Bone marrow (tissue), 2 donors: ENCODE data around the gene NELFCD.
"Not testable (repeated sequence)": the region's sequence is repeated elsewhere in the genome, so short reads cannot be mapped to it uniquely, and the experiment has no call there.

Experiments
- DNase-seq, 2 donors: peaks; one replicate each; lab custom pipeline; 2025; lab: John Stamatoyannopoulos, UW

The NELFCD gene

DNA sequence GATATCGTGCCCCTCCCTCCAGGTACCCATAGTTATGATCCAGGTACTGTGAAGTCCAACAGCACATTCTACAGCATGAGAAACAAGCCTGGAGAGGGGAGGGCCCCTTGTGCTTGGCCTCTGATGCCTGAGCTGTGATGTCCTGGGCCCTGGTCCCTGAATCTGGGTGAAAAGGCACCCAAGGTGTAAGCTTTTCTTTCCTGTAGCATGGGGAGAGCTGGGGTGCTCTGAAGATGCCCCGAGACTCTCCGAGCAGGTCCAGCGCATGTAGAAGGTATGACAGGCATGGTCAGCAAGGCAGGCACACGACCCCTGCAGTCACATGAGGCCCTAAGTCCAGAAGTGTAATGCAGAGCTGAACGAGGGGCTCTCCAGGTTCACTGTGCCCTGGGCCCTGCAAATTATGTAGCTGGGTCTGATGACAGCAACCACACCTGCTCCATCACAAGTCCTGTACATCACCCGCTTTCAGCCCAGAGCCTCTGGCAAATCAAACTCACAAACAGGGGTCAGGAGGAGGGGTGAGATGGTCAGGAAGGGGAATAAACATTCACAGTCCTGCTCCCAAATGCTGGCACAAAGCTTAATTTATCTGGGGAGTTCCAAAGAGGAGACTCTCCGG, 27.8 kb downstream of the NELFCD start:
- no peak for DNase-seq

DNA sequence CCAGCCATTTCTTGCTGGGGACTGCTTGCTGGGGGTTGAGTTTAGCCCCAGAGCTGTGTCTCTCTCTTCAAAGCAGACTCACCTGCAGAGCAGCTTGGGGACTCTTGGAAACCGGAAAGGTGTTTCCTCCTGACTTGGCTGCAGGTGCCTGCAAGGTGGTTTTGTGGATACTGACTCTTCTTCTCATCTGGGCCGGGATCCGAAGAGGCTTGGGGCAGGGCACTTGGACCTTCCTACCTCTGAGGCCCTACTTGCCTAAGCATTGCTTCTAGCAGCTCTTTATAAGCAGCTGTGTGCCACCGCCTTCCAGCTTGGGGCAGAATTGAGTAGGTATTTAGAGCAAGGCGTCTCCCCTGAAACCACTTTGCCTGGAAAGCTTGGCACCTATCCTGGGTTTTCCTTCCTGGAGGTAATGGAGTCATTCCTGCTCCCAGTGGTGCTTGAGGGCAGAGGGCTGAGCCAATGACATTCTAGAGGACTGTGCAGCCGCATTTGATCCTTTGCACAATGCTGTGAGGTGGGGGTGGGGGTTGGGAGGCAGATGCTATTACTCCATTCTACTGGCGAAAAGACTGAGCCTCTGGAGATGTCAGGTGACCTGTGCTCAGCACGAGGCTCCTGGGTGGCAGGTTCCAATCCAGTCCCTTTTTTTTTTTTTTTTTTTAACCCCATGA, 29.4 kb downstream of the NELFCD start:
- no peak for DNase-seq

GRCh38 chr20:59010995-59011873, 30.2 kb downstream of the NELFCD start:
- DNase-seq = peak in 1 of 2 donors; percentile 63

- not testable (repeated sequence) for DNase-seq
Observed at GRCh38 chr20:59011874-59012157, 30.8 kb downstream of the NELFCD start.

GRCh38 chr20:59013031-59013951, 32.2 kb downstream of the NELFCD start:
- no peak for DNase-seq

DNA sequence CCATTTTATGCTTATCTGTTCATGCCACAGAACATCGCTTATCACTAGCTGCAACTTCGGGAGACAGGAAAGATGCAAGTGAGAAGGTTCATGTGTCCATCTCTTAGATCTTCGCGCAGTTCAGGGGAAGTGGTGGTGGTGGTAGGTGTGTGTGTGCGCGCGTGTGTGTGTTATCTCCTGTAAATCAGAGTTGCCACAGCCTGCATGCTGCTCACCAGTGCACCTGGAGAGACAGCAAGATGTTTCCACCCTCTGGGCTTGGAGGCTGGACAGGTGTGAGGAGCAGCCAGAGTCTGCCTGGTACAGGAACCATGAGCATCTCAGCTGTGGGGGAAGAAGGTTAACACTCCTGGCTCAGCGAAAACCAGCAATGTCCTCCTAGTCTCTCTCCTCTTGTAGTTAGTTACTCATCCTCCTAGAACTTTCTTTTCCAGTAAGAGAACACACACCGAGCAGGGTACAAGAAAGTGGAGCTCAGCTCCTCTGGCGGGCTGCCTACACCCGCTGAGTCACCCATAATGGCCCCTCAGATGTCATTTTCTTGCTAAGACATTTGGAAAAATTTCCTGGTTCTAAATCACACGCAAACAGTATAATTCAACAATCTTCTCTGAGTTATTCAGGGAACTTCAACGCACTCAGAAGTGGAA, 33.0 kb downstream of the NELFCD start:
- no peak for DNase-seq

GRCh38 chr20:59014680-59015389, 33.8 kb downstream of the NELFCD start:
- no peak for DNase-seq

DNA sequence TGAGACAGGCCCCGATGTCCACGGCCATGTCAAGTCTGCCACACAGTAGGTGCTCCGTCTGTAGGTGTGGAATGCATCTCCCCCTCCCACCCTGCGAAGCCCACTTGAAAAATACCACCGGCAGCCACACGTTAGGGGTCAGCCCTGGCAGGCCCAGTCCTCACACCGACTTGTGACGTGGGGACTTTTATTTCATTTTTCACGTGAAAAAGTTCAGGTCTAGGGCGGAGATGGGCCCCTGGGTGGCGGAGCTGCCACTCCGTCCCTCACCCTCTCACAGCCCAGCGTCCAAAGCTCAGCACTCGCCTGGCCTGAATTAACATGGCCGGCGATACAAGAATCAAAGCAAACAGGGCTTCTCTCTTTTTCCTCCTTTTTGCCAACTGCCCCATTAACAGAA, 34.4 kb downstream of the NELFCD start:
- no peak for DNase-seq

- no peak for DNase-seq
Observed at GRCh38 chr20:59015812-59016711, 35.0 kb downstream of the NELFCD start.

GRCh38 chr20:59016795-59017492, 35.9 kb downstream of the NELFCD start:
- peak in 1 of 2 donors; percentile 11 for DNase-seq

DNA sequence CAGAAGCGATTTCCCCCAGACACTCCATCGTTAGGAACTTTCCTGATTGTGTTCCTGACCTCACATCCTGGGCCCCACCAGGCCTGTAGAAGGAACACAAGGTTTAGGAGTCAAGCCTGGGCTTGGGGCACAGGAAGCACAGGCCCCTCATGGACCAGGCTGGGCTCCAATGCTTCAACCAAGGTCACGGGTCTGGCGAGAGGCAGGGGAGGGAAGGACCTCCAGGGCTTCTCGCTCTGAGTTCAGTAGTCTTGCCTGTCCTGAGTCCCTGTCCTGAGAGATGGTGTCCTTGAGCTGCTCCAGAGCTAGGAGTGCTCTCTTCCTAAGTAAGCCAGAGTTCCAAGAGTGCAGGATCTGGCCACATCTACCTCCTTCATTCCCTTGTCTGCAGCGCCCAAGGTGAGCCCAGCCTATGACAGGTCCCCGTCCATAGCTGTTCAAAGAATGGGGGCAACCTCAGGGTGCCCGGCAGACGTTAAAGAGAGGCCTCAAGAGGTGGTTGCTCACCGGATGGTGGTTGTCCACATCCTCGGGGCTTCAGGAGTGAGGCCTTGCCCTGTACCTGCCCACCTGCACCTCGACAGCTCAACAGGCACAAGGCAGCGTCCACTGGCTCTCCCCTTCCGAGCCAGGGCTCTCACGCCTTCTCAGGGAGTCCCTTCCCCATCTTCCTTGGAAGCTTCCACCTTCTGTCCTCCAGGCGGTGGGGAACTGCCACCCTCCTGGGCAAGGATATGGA, 36.6 kb downstream of the NELFCD start:
- no peak for DNase-seq

- DNase-seq = no peak
Observed at GRCh38 chr20:59018817-59019216, 37.8 kb downstream of the NELFCD start.

- no peak for DNase-seq
Observed at GRCh38 chr20:59019217-59019616, 38.2 kb downstream of the NELFCD start, which contains the start of gene TUBB1. TUBB1 (plus strand) TSS chr20:59019429; CDS start chr20:59019523, 94 bp downstream.

- no peak for DNase-seq
Observed at GRCh38 chr20:59020938-59021551, 40.0 kb downstream of the NELFCD start.

- no peak for DNase-seq
Observed at GRCh38 chr20:59022754-59023153, 41.7 kb downstream of the NELFCD start.

DNA sequence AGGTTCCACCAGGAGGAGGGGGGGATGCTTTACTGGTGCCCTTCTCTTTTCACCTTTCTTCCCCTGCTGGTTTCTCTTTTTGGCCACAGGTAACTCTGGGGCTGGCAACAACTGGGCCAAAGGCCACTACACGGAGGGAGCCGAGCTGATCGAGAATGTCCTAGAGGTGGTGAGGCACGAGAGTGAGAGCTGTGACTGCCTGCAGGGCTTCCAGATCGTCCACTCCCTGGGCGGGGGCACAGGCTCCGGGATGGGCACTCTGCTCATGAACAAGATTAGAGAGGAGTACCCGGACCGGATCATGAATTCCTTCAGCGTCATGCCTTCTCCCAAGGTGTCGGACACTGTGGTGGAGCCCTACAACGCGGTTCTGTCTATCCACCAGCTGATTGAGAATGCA, 42.6 kb downstream of the NELFCD start:
- DNase-seq = no peak

DNA sequence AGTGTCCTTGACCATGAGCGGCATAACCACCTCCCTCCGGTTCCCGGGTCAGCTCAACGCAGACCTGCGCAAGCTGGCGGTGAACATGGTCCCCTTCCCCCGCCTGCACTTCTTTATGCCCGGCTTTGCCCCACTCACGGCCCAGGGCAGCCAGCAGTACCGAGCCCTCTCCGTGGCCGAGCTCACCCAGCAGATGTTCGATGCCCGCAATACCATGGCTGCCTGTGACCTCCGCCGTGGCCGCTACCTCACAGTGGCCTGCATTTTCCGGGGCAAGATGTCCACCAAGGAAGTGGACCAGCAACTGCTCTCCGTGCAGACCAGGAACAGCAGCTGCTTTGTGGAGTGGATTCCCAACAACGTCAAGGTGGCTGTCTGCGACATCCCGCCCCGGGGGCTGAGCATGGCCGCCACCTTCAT, 43.1 kb downstream of the NELFCD start:
- DNase-seq = no peak

GRCh38 chr20:59025086-59025485, 44.0 kb downstream of the NELFCD start:
- no peak for DNase-seq
